Kidney (tissue), 14 donors: ENCODE results near the gene SLC28A2. TPM values are rescaled to one million over a fixed set of nuclear protein-coding genes. Genes with fewer than 3 reads are reported as not detected.
A peak's percentile ranks its signal among the peaks of the same experiment; 100 is the strongest.

Experiments used
- DNase-seq, 5 donors: peaks; one replicate each; pipeline ENCODE4 v3.0.0-alpha.2; 2013 to 2020
- FAIRE-seq: peaks from 2 replicates; lab custom pipeline; 2012; peaks lifted over from hg19 to GRCh38; lab: Jason Lieb, UNC
- H3K27ac ChIP-seq, 2 donors: one replicate each; pipeline ENCODE4 v1.7.0; 2013; ENCODE audit warnings: low read depth in 2 of 2, low read length in 2 of 2, inconsistent platforms in 1 of 2
- H3K27me3 ChIP-seq: one replicate; pipeline ENCODE4 v1.7.1; 2013; ENCODE audit warnings: low read length, inconsistent platforms; ENCODE audit not compliant: control insufficient read depth, insufficient read depth
- H3K36me3 ChIP-seq, 3 donors: one replicate each; pipeline versions ENCODE4 v1.7.0 to v1.7.1; 2013; ENCODE audit warnings: low read length in 3 of 3, control low read depth in 1 of 3, inconsistent platforms in 1 of 3; ENCODE audit not compliant: insufficient read depth in 3 of 3, control insufficient read depth in 2 of 3
- H3K4me1 ChIP-seq, 3 donors: one replicate each; pipeline versions ENCODE4 v1.7.0 to v1.7.1; 2013; ENCODE audit warnings: low read length in 3 of 3, inconsistent platforms in 1 of 3, low read depth in 1 of 3; ENCODE audit not compliant: control insufficient read depth in 2 of 3, insufficient read depth in 2 of 3
- H3K4me3 ChIP-seq, 3 donors: one replicate each; pipeline versions ENCODE4 v1.7.0 to v1.8.1; 2013; ENCODE audit warnings: low read length in 3 of 3, control low read depth in 1 of 3, inconsistent platforms in 1 of 3
- H3K9ac ChIP-seq, 3 donors: one replicate each; pipeline versions ENCODE4 v1.7.0 to v1.7.1; 2013; ENCODE audit warnings: low read length in 3 of 3, control low read depth in 1 of 3, inconsistent platforms in 1 of 3
- H3K9me3 ChIP-seq, 3 donors: one replicate each; pipeline versions ENCODE4 v1.7.0 to v1.7.1; 2013; ENCODE audit warnings: low read length in 3 of 3, control low read depth in 1 of 3, inconsistent platforms in 1 of 3; ENCODE audit not compliant: control insufficient read depth in 2 of 3, insufficient read depth in 1 of 3
- intact Hi-C: fragments of 100-400 bp; cut with DNase I; formaldehyde crosslinking; loops from one replicate; pipeline ENCODE4 v1.11.1; 2022
- polyA plus RNA-seq: library from polyadenylated mRNA; stranded (reverse); fragments of 350-450 nt; fragmentation: Illumina TruSeq; extraction: RNeasy Lipid Tissue Mini Kit (QIAGEN cat#74804); gene quantifications from one replicate; pipeline ENCODE4 v1.2.3, GENCODE V29; 2014; ENCODE audit warnings: low read depth, low replicate concordance; ENCODE audit not compliant: insufficient read depth
- total RNA-seq: library from RNA; stranded (reverse); fragmentation: NEBNext Ultra II Directional; extraction: Animal tissue kit (Norgen Biotek cat#: 25700); gene quantifications from one replicate; pipeline ENCODE4 v1.2.1, GENCODE V29; 2021
- TF ChIP-seq, protein P1 (sequence below): IDR thresholded peaks from 3 replicates; pipeline ENCODE4 v1.5.1; 2012; ENCODE audit warnings: mild to moderate bottlenecking, moderate library complexity, borderline replicate concordance; ENCODE audit not compliant: insufficient read depth; ENCODE audit errors: extremely low read depth
- donor health status: control.
- donor health status: control.
- donor health status: control.
- donor health status: control.
- donor health status: control.
- donor health status: DM: yes; HTN: yes; CAD: no.
- donor health status: Normal renal cell carcinoma (clear cell type).

The SLC28A2 gene
- total and polyA plus RNA-seq, 2 donors from 2014 or later = 0.17 TPM; not detected in 1

GRCh38 chr15:45274636-45275380 lies 22.8 kb downstream of the SLC28A2 start:
- Histone ChIP-seq H3K4me1 (peaks cover 0 to 6% (median 0%) of the 10 kb centered on the region in 3 donors), H3K4me3 (no peak overlapping the region), H3K9ac (no peak overlapping the region), H3K27ac (no peak overlapping the region), H3K36me3 (no peaks in the 10 kb centered on the region), H3K27me3 (no peaks in the 10 kb centered on the region), H3K9me3 (no peaks in the 10 kb centered on the region)
- TF ChIP-seq, protein P1, sequence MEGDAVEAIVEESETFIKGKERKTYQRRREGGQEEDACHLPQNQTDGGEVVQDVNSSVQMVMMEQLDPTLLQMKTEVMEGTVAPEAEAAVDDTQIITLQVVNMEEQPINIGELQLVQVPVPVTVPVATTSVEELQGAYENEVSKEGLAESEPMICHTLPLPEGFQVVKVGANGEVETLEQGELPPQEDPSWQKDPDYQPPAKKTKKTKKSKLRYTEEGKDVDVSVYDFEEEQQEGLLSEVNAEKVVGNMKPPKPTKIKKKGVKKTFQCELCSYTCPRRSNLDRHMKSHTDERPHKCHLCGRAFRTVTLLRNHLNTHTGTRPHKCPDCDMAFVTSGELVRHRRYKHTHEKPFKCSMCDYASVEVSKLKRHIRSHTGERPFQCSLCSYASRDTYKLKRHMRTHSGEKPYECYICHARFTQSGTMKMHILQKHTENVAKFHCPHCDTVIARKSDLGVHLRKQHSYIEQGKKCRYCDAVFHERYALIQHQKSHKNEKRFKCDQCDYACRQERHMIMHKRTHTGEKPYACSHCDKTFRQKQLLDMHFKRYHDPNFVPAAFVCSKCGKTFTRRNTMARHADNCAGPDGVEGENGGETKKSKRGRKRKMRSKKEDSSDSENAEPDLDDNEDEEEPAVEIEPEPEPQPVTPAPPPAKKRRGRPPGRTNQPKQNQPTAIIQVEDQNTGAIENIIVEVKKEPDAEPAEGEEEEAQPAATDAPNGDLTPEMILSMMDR = no peak
- FAIRE-seq = no peak
- DNase-seq = no peak
- intact Hi-C loops = no loop called here

- Histone ChIP-seq H3K27me3 (no peaks in the 10 kb centered on the region), H3K4me1 (peaks cover 0 to 7% (median 0%) of the 10 kb centered on the region in 3 donors), H3K4me3 (no peak overlapping the region), H3K27ac (no peak overlapping the region), H3K9ac (no peak overlapping the region), H3K9me3 (no peaks in the 10 kb centered on the region), H3K36me3 (no peaks in the 10 kb centered on the region)
- TF ChIP-seq, protein P1 = peak; percentile 43
- DNase-seq (peak in 2 of 5 donors; percentile 24 to 54), FAIRE-seq (peak; percentile 70)
- intact Hi-C loops = no loop called here
These were observed 24.8 kb downstream of the SLC28A2 start for GRCh38 chr15:45276831-45277230.

DNA sequence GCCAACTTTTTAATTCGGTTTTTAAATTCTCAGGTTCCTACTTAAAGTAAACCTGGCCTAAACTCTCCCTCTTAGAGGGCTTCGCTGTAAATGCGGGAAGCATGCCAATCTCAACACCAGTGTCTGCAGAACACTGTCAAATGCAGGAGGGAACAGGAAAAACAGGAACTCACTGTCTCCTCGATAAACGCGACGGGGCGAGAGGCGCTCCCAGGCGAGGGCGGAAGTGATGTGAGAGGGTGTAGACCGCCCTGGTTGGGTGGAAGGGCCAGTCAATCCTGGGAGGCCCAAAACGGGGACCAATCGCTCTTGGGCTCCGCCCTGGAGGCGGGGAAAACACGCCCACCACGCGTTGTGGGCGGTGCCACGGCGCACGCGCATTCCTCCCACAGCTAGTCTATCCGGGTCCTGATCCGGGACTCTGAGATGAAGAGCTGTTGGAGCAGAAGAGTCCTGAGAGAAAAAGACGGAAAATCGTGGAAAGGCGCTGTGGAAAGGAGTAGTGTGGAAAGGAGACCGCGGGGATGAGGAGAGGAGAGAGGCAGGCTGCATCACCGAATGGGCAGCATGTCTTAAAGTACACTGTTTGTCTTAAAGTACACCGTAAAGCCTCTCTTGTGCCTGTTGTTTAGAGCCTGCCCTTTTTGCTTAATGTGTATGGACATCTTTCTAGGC lies 27.1 kb downstream of the SLC28A2 start:
- peak overlapping the region; percentile 54 to 80 for H3K27ac ChIP-seq
- TF ChIP-seq, protein P1 = no peak
- DNase-seq = peak; percentile 99

More for the DNA sequence above, 27.1 kb downstream of the SLC28A2 start:
- Histone ChIP-seq H3K27me3 (no peaks in the 10 kb centered on the region), H3K9ac (peak overlapping the region; percentile 52 to 100 (median 79)), H3K36me3 (no peaks in the 10 kb centered on the region), H3K9me3 (no peaks in the 10 kb centered on the region), H3K4me1 (peaks cover 0 to 7% (median 0%) of the 10 kb centered on the region in 3 donors), H3K4me3 (peak overlapping the region; percentile 82 to 99 (median 88))
- intact Hi-C loops = no loop called here
- peak; percentile 98 for FAIRE-seq
